Lung (tissue), 12 donors: Measurements from ENCODE around the gene ANAPC5. TPM values are rescaled to one million over a fixed set of nuclear protein-coding genes. Genes with fewer than 3 reads are reported as not detected.

Experiments used
- ATAC-seq: fragments of 200-7000 bp; cut with Tn5 transposase; one replicate; pipeline ENCODE4 v1.9.1; 2020; ENCODE audit warnings: moderate number of reproducible peaks; ENCODE audit not compliant: insufficient read depth, low FRiP score
- DNase-seq, 3 donors: peaks; one replicate each; pipeline ENCODE4 v3.0.0-alpha.2; 2013 to 2017
- H3K27ac ChIP-seq, 2 donors: one replicate each; pipeline ENCODE4 v1.5.1; 2013; ENCODE audit warnings: mild to moderate bottlenecking in 2 of 2, moderate library complexity in 2 of 2, control low read depth in 1 of 2, inconsistent platforms in 1 of 2, low read depth in 1 of 2, low read length in 1 of 2
- H3K27me3 ChIP-seq, 3 donors: one replicate each; pipeline ENCODE4 v1.5.1; 2013; ENCODE audit warnings: low read length in 2 of 3; ENCODE audit not compliant: control insufficient read depth in 3 of 3, insufficient read depth in 3 of 3
- H3K36me3 ChIP-seq, 4 donors: one replicate each; pipeline ENCODE4 v1.5.1; 2013; ENCODE audit warnings: low read length in 4 of 4, mild to moderate bottlenecking in 1 of 4, moderate library complexity in 1 of 4; ENCODE audit not compliant: control insufficient read depth in 4 of 4, insufficient read depth in 4 of 4
- H3K4me1 ChIP-seq, 5 donors: one replicate each; pipeline ENCODE4 v1.5.1; 2013; ENCODE audit warnings: low read length in 5 of 5, mild to moderate bottlenecking in 2 of 5, moderate library complexity in 1 of 5; ENCODE audit not compliant: control insufficient read depth in 5 of 5, insufficient read depth in 5 of 5
- H3K4me3 ChIP-seq: one replicate; pipeline ENCODE4 v1.5.1; 2013; ENCODE audit warnings: mild to moderate bottlenecking, control low read depth, moderate library complexity
- H3K9ac ChIP-seq, 2 donors: one replicate each; pipeline ENCODE4 v1.5.1; 2013; ENCODE audit warnings: low read length in 2 of 2, control low read depth in 1 of 2; ENCODE audit not compliant: insufficient read depth in 1 of 2
- H3K9me3 ChIP-seq, 4 donors: one replicate each; pipeline ENCODE4 v1.5.1; 2013; ENCODE audit warnings: low read length in 3 of 4, mild to moderate bottlenecking in 1 of 4, moderate library complexity in 1 of 4; ENCODE audit not compliant: control insufficient read depth in 4 of 4, insufficient read depth in 3 of 4
- CTCF ChIP-seq: IDR thresholded peaks from 2 replicates; pipeline ENCODE4 v1.5.1; 2012; ENCODE audit warnings: mild to moderate bottlenecking; ENCODE audit errors: control extremely low read depth, extremely low read depth
- WGBS, 2 donors: extraction: QIAGEN DNeasy Blood & Tissue Kit; methylation state at CpG; one replicate each; pipeline ENCODE4 v1.1.7; 2013; 5-methylcytosine and 5-hydroxymethylcytosine counted together
- polyA plus RNA-seq, 2 donors: library from polyadenylated mRNA; stranded (reverse); fragments of 200-250 nt; gene quantifications; one replicate each; pipeline ENCODE4 v1.2.1, GENCODE V29; 2013
- total RNA-seq, 2 donors: library from RNA; depleted of rRNA in 1 of 2; stranded (reverse); fragments of >200 nt in 1 of 2; gene quantifications; one replicate each; pipeline ENCODE4 v1.2.1, GENCODE V29; 2014 to 2021
- donor health status: control.
- donor health status: control.
- donor health status: Bipolar disorder and iron deficiency.
- donor health status: healthy.
- donor health status: DM: yes; HTN: yes; CAD: no.

ANAPC5 gene
- total and polyA plus RNA-seq, 4 donors, result 80.9 to 164 (median 89.3) TPM

- Histone ChIP-seq H3K9ac (no peak overlapping the region), H3K27me3 (no peaks in the 10 kb centered on the region), H3K4me1 (peaks cover 0 to 23% (median 16%) of the 10 kb centered on the region in 5 donors), H3K9me3 (no peaks in the 10 kb centered on the region), H3K27ac (peak overlapping the region in 1 of 2 donors; percentile 66), H3K36me3 (peaks cover 0 to 8% (median 1%) of the 10 kb centered on the region in 4 donors), H3K4me3 (no peak overlapping the region)
- ATAC-seq, result no peak
- DNase-seq, result peak; percentile 30 to 63 (median 32)
- 50 to 83% methylated on average over 13 of the region's 13 CpGs for WGBS, 2 donors
- TF ChIP-seq CTCF, result no peak
These were observed 73.2 kb downstream of the ANAPC5 start for GRCh38 chr12:121279071-121279375.

- H3K27ac ChIP-seq, result peak overlapping the region in 1 of 2 donors; percentile 66
- peak overlapping the region in 1 of 2 donors; percentile 20 for H3K9ac ChIP-seq
- 52 to 79% methylated on average over 15 of the region's 15 CpGs for WGBS, 2 donors
- peaks cover 0 to 9% (median 4%) of the 10 kb centered on the region in 4 donors for H3K36me3 ChIP-seq
- no peaks in the 10 kb centered on the region for H3K9me3 ChIP-seq
- H3K4me3 ChIP-seq, result no peak overlapping the region
- ATAC-seq, result no peak
- no peak for TF ChIP-seq CTCF
- H3K27me3 ChIP-seq, result no peaks in the 10 kb centered on the region
- H3K4me1 ChIP-seq, result peaks cover 0 to 23% (median 16%) of the 10 kb centered on the region in 5 donors
- DNase-seq, result no peak
These were observed 73.8 kb downstream of the ANAPC5 start for GRCh38 chr12:121278169-121279070.

GRCh38 chr12:121277374-121277759 lies 74.8 kb downstream of the ANAPC5 start:
- Histone ChIP-seq H3K36me3 (peaks cover 0 to 14% (median 7%) of the 10 kb centered on the region in 4 donors), H3K27ac (no peak overlapping the region), H3K4me3 (no peak overlapping the region), H3K4me1 (peaks cover 0 to 22% (median 16%) of the 10 kb centered on the region in 5 donors), H3K27me3 (no peaks in the 10 kb centered on the region), H3K9ac (no peak overlapping the region), H3K9me3 (no peaks in the 10 kb centered on the region)
- TF ChIP-seq CTCF, result no peak
- WGBS, 2 donors, result 63 to 73% methylated on average over 6 of the region's 6 CpGs
- ATAC-seq (no peak), DNase-seq (no peak)
